HG03520 (cell line): ENCODE measurements around the gene ASPSCR1.

Experiments used
- ATAC-seq: cut with Tn5 transposase; IDR thresholded peaks from one replicate; pipeline ENCODE4 v1.9.1; 2021; ENCODE audit warnings: mild to moderate bottlenecking, moderate library complexity; ENCODE audit not compliant: unreplicated experiment

ASPSCR1 gene, protein sequence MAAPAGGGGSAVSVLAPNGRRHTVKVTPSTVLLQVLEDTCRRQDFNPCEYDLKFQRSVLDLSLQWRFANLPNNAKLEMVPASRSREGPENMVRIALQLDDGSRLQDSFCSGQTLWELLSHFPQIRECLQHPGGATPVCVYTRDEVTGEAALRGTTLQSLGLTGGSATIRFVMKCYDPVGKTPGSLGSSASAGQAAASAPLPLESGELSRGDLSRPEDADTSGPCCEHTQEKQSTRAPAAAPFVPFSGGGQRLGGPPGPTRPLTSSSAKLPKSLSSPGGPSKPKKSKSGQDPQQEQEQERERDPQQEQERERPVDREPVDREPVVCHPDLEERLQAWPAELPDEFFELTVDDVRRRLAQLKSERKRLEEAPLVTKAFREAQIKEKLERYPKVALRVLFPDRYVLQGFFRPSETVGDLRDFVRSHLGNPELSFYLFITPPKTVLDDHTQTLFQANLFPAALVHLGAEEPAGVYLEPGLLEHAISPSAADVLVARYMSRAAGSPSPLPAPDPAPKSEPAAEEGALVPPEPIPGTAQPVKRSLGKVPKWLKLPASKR

DNA sequence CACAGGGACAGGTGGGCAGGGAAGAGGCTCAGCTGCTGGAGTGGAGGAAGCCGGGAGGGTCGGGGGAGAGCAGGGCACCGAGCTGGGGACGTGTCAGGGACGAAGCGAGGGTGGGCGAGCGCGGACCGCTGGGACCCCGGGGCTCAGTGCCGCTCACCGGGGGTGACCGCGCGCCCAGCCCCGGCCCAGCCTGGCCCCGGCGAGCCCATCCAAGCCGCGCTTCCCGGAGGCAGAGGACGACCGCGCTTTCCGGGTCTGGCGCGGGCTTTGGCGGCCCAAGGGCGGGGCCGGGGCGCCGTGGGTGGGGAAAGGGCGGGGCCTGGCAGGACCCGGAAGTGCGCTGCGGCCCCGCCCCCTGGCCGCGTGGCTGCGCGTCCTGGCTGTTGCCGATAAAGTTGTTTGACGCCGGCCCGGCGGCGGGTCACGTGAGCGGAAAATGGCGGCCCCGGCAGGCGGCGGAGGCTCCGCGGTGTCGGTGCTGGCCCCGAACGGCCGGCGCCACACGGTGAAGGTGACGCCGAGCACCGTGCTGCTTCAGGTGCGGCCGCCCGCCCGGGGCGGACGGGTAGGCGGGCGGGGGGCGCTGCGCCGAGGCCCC, at the start of gene ASPSCR1:
TSS of gene ASPSCR1 (plus strand) at position 419 of the 598 bp plus-strand sequence. CDS start at position 437, 18 bp downstream.
- ATAC-seq = peak; percentile 72

GRCh38 chr17:81927653-81928543, 49.5 kb upstream of the ASPSCR1 start, which contains the start of gene MAFG:
Gene MAFG (minus strand): TSS chr17:81927735. CDS start chr17:81923185, 4,550 bp downstream.
- peak; percentile 51 for ATAC-seq

DNA sequence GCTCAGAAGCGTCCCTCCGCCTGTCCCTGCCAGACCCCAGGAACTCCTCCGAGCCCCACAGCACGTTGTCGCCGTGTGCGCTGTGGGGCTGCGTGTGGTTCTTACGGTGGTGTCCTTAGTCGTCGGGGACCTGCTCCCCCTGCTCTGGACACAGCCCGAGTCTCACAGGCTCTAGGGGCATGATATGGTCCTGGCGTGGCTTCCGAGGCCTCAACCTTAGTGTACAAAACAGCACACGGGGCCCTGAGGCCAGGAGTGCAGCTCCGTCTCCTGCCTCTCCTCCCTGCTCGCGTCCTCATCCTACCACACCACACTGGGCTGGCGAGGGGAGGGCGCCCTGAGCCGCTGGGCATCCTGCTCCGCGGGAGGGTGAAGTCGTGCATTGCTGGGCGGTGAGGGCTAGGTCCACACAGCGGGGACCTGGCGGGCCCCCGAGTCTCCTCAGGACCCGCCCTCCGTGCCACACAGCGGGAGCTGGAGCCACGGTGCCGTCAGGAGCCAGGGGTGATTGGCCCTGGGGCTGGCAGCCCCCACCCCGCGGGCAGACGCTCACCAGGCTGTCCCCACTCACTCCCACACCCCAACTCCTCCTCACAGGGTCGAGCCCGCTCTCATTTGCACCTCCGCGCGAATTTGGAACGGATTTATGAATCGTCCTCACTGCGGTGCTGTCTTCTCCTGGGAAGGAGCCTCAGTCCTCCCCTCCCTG, 48.7 kb upstream of the ASPSCR1 start:
- no peak for ATAC-seq

DNA sequence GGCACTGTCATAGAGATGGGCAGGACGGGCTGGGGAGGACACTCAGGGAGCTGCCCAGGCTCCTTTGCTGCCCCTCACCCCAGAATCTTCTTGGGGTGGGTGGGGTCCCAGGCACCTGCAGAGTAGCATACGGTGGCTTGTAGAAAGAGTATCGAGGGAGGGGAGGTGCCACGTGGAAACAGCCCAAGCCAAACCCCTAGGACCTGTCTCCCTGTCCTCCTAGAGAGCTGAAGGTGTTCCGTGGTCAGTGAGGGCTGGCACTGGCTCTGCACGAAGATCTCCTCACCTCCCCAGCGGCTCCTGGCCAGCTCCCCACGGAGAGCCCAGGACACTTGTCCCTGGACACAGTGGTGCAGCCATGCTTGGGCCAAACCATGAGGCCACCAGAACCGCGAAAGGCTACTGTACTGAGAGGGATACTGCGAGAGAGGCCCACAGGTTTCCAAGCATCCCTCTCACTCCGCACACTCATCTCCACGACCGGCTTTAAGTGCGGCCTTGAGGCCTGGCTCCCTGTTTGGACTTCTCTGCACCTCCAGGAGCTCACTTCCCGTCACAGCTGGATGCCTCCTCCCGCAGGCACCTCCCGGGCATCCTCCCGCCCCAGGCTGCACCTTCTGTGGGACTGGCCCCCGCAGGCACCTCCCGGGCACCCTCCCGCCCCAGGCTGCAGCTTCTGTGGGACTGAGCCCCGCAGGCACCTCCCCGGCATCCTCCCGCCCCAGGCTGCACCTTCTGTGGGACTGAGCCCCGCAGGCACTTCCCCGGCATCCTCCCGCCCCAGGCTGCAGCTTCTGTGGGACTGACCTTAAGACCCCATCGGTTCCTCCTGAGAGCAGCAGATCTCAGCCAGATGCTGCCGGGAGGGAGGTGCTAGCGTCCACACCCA, 47.9 kb upstream of the ASPSCR1 start:
- no peak for ATAC-seq

DNA sequence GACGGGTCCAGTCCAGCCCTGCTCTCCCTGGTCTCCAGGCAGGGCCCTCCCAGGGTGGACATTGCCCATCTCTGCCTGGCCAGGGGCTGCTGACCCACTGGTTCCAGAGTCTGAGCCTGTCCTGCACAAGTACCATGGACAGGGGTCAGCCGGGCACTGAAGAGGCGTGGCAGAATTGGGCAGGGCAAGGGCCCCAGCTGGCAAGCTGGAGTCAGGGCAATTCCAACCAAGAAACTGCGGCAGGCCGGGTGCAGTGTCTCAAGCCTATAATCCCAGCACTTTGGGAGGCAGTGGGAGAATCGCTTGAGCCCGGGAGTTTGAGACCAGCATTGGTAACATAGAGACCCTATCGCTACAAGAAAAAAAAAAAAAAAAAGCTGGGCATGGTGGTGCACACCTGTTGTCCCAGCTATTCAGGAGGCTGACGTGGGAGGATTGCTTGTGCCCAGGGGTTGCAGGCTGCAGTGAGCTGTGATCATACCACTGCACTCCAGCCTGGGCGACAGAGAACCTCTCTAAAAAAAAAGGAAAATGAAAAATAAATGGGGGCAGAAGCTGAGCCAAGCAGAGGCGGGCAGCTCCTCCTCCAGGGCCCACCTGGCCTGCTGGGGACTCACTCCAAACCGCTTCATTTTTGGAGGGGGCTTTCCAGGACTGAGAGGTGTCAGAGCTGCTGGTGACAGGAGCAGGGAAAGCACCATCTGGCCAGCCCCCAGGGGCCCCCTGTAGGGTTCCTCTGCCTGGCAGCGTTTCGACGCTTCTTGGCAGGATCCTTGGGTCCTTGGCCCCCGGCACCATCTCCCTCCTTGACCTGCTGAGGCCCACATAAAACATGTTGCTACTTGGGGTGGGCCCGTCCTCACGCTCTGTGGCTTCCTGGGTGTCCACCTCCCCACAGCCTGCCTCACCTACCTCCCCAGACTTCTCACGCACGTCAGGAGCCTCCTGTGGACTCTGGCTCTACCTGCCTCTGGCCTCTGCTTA, 47.0 kb upstream of the ASPSCR1 start:
- ATAC-seq = no peak

DNA sequence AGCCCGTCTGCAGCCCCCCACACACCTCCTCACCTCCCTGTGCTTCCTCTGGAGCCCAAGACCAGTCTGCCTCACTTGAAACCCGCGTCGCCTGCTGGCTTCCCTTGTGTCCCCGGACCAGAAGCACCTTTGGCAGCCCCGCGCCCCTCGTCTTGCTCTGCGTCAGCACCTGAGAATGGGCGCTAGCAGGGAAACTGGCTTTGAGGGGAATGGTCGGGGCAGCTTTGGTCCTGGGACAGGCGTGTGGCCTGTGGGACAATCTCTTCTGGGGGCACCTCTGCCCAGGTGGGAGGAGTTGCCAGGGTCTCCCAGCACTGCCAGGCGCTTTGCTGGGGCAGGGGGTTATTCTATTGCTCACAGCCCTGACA, 46.3 kb upstream of the ASPSCR1 start:
- ATAC-seq = no peak

GRCh38 chr17:81931557-81932332, 45.7 kb upstream of the ASPSCR1 start:
- ATAC-seq = no peak

DNA sequence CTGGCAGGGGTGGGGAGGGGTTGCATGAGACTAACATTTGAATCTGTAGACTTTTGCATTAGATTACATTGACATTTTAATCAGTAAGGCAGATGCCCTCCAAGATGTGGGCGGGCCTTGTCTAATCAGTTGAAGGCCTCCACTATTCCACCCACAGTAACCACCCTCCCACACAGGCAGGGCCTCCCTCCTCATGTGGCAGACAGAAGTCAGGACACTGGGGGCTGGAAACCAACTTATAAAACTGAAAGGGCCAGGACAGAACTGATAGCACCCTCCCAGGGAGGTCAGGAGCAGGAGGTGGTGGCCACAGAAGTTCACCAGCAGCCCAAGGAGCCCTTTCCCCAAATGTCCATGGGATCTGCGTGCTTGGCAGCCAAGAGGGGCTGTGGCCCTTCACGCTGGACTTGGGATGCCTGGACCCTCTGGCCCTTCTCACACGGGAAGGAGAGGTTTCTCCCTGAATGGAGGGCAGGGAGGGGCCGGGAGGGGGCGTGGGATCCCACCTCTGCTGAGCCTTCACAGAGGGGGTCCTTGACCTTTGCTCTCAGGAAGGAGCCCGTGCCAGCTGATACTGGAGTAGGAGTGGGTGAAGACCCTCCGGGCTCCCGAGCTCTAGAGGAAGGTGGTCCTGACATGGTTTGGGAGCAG, 45.0 kb upstream of the ASPSCR1 start:
- ATAC-seq = no peak

- no peak for ATAC-seq
Observed at GRCh38 chr17:81933178-81933699, 44.2 kb upstream of the ASPSCR1 start.

- no peak for ATAC-seq
Observed at GRCh38 chr17:81934098-81934757, 43.2 kb upstream of the ASPSCR1 start.

DNA sequence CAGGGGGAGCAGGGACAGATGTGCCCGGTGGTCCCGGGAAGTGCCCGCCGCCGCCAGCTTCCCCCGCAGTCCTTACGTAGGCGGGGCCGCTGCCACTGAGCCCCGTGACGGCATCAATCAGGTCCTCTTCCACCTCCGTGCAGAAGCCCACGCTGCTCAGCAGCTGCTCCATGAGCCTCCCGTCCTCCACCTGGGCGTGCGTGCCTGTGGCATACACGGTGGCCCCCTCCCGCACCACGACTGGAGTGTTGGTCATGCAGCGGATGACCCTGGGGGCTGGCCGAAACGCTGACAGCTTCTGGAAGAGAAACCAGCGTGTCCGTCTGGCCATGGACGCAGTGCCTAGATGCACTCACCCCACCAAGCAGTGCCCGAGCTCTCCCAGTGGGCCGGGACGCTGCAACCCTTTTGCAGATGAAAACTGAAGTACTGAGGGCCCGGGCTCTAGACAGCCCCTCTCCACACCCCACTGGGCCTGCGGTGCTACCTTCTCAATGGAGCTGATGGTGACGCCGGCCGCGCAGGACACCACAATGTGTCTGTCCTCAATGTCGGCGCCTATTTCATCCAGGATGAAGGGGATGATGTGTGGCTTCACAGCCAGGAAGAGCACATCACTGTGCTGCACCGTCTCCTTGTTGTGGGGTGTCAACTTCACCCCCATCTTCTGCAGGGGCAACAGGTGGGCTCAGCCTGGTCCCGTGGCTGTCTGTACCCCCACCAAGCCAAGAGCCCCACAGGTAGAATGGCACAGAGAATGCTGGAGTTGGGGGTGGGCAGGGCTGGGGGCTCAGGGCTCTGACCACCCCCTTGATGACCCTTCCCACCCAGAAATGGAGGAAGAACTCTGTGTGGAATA, 42.4 kb upstream of the ASPSCR1 start:
- ATAC-seq = no peak

GRCh38 chr17:81935709-81936084, 41.7 kb upstream of the ASPSCR1 start:
- ATAC-seq = no peak

- no peak for ATAC-seq
Observed at GRCh38 chr17:81939218-81939617, 38.2 kb upstream of the ASPSCR1 start.

GRCh38 chr17:81939881-81940385, 37.5 kb upstream of the ASPSCR1 start:
- ATAC-seq = no peak
